Kidney (tissue), 14 donors: ENCODE data around the gene BPNT1. TPM values are rescaled to one million over a fixed set of nuclear protein-coding genes. Genes with fewer than 3 reads are reported as not detected.

Experiments used
- DNase-seq, 5 donors: peaks; one replicate each; pipeline ENCODE4 v3.0.0-alpha.2; 2013 to 2020
- FAIRE-seq: peaks from 2 replicates; lab custom pipeline; 2012; peaks lifted over from hg19 to GRCh38; lab: Jason Lieb, UNC
- H3K27ac ChIP-seq, 2 donors: one replicate each; pipeline ENCODE4 v1.7.0; 2013; ENCODE audit warnings: low read depth in 2 of 2, low read length in 2 of 2, inconsistent platforms in 1 of 2
- H3K27me3 ChIP-seq: one replicate; pipeline ENCODE4 v1.7.1; 2013; ENCODE audit warnings: low read length, inconsistent platforms; ENCODE audit not compliant: control insufficient read depth, insufficient read depth
- H3K36me3 ChIP-seq, 3 donors: one replicate each; pipeline versions ENCODE4 v1.7.0 to v1.7.1; 2013; ENCODE audit warnings: low read length in 3 of 3, control low read depth in 1 of 3, inconsistent platforms in 1 of 3; ENCODE audit not compliant: insufficient read depth in 3 of 3, control insufficient read depth in 2 of 3
- H3K4me1 ChIP-seq, 3 donors: one replicate each; pipeline versions ENCODE4 v1.7.0 to v1.7.1; 2013; ENCODE audit warnings: low read length in 3 of 3, inconsistent platforms in 1 of 3, low read depth in 1 of 3; ENCODE audit not compliant: control insufficient read depth in 2 of 3, insufficient read depth in 2 of 3
- H3K4me3 ChIP-seq, 3 donors: one replicate each; pipeline versions ENCODE4 v1.7.0 to v1.8.1; 2013; ENCODE audit warnings: low read length in 3 of 3, control low read depth in 1 of 3, inconsistent platforms in 1 of 3
- H3K9ac ChIP-seq, 3 donors: one replicate each; pipeline versions ENCODE4 v1.7.0 to v1.7.1; 2013; ENCODE audit warnings: low read length in 3 of 3, control low read depth in 1 of 3, inconsistent platforms in 1 of 3
- H3K9me3 ChIP-seq, 3 donors: one replicate each; pipeline versions ENCODE4 v1.7.0 to v1.7.1; 2013; ENCODE audit warnings: low read length in 3 of 3, control low read depth in 1 of 3, inconsistent platforms in 1 of 3; ENCODE audit not compliant: control insufficient read depth in 2 of 3, insufficient read depth in 1 of 3
- CTCF ChIP-seq: IDR thresholded peaks from 3 replicates; pipeline ENCODE4 v1.5.1; 2012; ENCODE audit warnings: mild to moderate bottlenecking, moderate library complexity, borderline replicate concordance; ENCODE audit not compliant: insufficient read depth; ENCODE audit errors: extremely low read depth
- intact Hi-C: fragments of 100-400 bp; cut with DNase I; formaldehyde crosslinking; loops from one replicate; pipeline ENCODE4 v1.11.1; 2022
- polyA plus RNA-seq: library from polyadenylated mRNA; stranded (reverse); fragments of 350-450 nt; fragmentation: Illumina TruSeq; extraction: RNeasy Lipid Tissue Mini Kit (QIAGEN cat#74804); gene quantifications from one replicate; pipeline ENCODE4 v1.2.3, GENCODE V29; 2014; ENCODE audit warnings: low read depth, low replicate concordance; ENCODE audit not compliant: insufficient read depth
- total RNA-seq: library from RNA; stranded (reverse); fragmentation: NEBNext Ultra II Directional; extraction: Animal tissue kit (Norgen Biotek cat#: 25700); gene quantifications from one replicate; pipeline ENCODE4 v1.2.1, GENCODE V29; 2021
- donor health status: control.
- donor health status: control.
- donor health status: control.
- donor health status: control.
- donor health status: control.
- donor health status: DM: yes; HTN: yes; CAD: no.
- donor health status: Normal renal cell carcinoma (clear cell type).

Gene BPNT1
- total and polyA plus RNA-seq, 2 donors from 2014 or later, result 25.7 to 31.3 TPM

GRCh38 chr1:220099826-220100225 is 10.2 kb upstream of the BPNT1 start:
- H3K36me3 ChIP-seq, result peaks cover 3 to 9% (median 8%) of the 10 kb centered on the region in 3 donors
- no peaks in the 10 kb centered on the region for H3K9me3 ChIP-seq
- intact Hi-C loops, result no loop called here
- no peak overlapping the region for H3K9ac ChIP-seq
- H3K4me1 ChIP-seq, result peaks cover 0 to 4% (median 4%) of the 10 kb centered on the region in 3 donors
- no peaks in the 10 kb centered on the region for H3K27me3 ChIP-seq
- H3K4me3 ChIP-seq, result no peak overlapping the region
- no peak for DNase-seq
- FAIRE-seq, result no peak
- TF ChIP-seq CTCF, result no peak
- H3K27ac ChIP-seq, result no peak overlapping the region

DNA sequence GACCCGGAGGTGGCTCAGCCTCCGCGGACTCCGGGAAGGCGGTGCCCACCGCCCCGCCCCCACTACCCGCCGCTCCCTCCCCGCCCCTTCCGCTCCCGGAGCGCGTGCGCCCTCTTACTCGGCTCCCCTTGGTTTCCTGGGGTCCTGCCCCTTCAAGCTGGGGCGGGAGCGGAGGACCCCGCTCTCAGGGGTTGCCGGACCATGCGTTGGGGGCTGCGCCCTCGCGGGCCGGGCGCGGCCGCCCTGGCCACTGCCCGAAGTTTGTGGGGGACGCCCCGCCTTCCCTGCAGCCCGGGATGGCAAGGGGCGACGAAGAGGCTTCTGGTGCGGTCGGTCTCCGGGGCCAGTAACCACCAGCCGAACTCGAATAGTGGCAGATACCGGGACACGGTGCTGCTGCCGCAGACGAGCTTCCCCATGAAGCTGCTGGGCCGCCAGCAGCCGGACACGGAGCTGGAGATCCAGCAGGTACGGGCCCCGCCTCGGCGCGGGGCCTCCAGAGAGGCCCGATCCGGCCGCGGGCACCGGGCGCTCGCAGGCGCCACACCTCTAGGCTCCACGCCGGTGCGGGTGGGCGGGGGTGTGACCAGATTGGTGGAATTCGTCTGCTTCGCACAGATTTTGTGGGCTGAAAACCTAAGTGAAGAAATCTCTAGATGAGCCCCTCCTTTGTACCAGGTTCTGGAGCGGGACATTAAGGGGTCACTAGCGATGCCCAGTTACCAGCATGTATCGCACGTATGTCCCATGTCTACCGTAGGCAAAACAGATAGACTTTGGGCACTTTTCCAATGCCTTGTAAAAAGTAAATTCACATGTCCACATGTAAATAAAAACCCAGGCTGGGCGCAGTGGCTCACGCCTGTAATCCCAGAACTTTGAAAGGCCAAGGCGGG is 4.7 kb upstream of the BPNT1 start, which contains the start of gene IARS2:
TSS of gene IARS2 (plus strand) at position 117 of the 896 bp plus-strand sequence. CDS start at position 202, 85 bp downstream.
- H3K36me3 ChIP-seq, result no peaks in the 10 kb centered on the region
- H3K9ac ChIP-seq, result peak within 1 kb of the TSS; percentile 46 to 76 (median 48)
- TF ChIP-seq CTCF, result no peak
- peaks cover 0 to 8% (median 4%) of the 10 kb centered on the region in 3 donors for H3K4me1 ChIP-seq
- DNase-seq (peak; percentile 91 to 96 (median 95)), FAIRE-seq (no peak)
- intact Hi-C loops, result no loop called here
- peak within 1 kb of the TSS; percentile 75 to 80 for H3K27ac ChIP-seq
- H3K27me3 ChIP-seq, result no peaks in the 10 kb centered on the region
- peak within 1 kb of the TSS; percentile 71 to 95 (median 91) for H3K4me3 ChIP-seq
- H3K9me3 ChIP-seq, result no peaks in the 10 kb centered on the region

- Histone ChIP-seq H3K27me3 (no peaks in the 10 kb centered on the region), H3K9ac (no peak overlapping the region), H3K27ac (no peak overlapping the region), H3K9me3 (no peaks in the 10 kb centered on the region), H3K4me3 (peak overlapping the region in 2 of 3 donors; percentile 5 to 47), H3K36me3 (no peaks in the 10 kb centered on the region), H3K4me1 (peaks cover 0 to 8% (median 4%) of the 10 kb centered on the region in 3 donors)
- no peak for TF ChIP-seq CTCF
- no peak for FAIRE-seq
- intact Hi-C loops, result no loop called here
- peak in 1 of 5 donors; percentile 1 for DNase-seq
These were observed 3.9 kb upstream of the BPNT1 start for GRCh38 chr1:220093361-220094015.
